Keratinocyte (primary cell): ENCODE data around the gene ITPKB. TPM values are rescaled to one million over a fixed set of nuclear protein-coding genes. Genes with fewer than 3 reads are reported as not detected.

Experiments
- DNase-seq: peaks from one replicate; pipeline ENCODE4 v3.0.0-alpha.2; 2011; ENCODE audit warnings: low read depth, missing footprints, low spot score
- FAIRE-seq: peaks from 2 replicates; lab custom pipeline; 2011; peaks lifted over from hg19 to GRCh38; lab: Jason Lieb, UNC
- H2AFZ ChIP-seq: 2 replicates; pipeline ENCODE4 v1.6.0; 2012; ENCODE audit warnings: low read length, control low read depth, inconsistent platforms; ENCODE audit not compliant: control insufficient read depth
- H3K27ac ChIP-seq: 2 replicates; pipeline ENCODE4 v1.5.1; 2011; ENCODE audit warnings: low read length; ENCODE audit not compliant: control insufficient read depth, insufficient read depth
- H3K27me3 ChIP-seq: 3 replicates; pipeline ENCODE4 v1.6.0; 2011; ENCODE audit warnings: low read length; ENCODE audit not compliant: control insufficient read depth, insufficient read depth; ENCODE audit errors: extremely low read depth
- H3K36me3 ChIP-seq, 2 experiments: 2 replicates in 1 of 2; 3 replicates in 1 of 2; pipeline ENCODE4 v1.5.1; 2011; ENCODE audit warnings: low read length in 2 of 2, mild to moderate bottlenecking in 1 of 2; ENCODE audit not compliant: control insufficient read depth in 2 of 2, insufficient read depth in 2 of 2; ENCODE audit errors: extremely low read depth in 1 of 2
- H3K4me1 ChIP-seq: 3 replicates; pipeline ENCODE4 v1.5.1; 2011; ENCODE audit warnings: low read length; ENCODE audit not compliant: control insufficient read depth, insufficient read depth; ENCODE audit errors: extremely low read depth
- H3K4me2 ChIP-seq: 3 replicates; pipeline ENCODE4 v1.6.0; 2011; ENCODE audit warnings: low read depth, low read length; ENCODE audit not compliant: control insufficient read depth, insufficient read depth; ENCODE audit errors: extremely low read depth
- H3K4me3 ChIP-seq, 3 experiments: fragments of 200-600 bp in 1 of 3; sonication (generic) in 1 of 3; 2 replicates in 2 of 3; 3 replicates in 1 of 3; pipeline ENCODE4 v1.5.1; 2011 to 2016; ENCODE audit warnings: low read length in 3 of 3, mild to moderate bottlenecking in 3 of 3, control low read depth in 2 of 3, inconsistent platforms in 1 of 3, low read depth in 1 of 3, mixed read lengths in 1 of 3, mixed run types in 1 of 3, moderate library complexity in 1 of 3; ENCODE audit not compliant: control insufficient read depth in 2 of 3, insufficient read depth in 2 of 3; ENCODE audit errors: extremely low read depth in 1 of 3
- H3K79me2 ChIP-seq: 2 replicates; pipeline ENCODE4 v1.6.0; 2012; ENCODE audit warnings: low read length; ENCODE audit not compliant: control insufficient read depth, insufficient read depth
- H3K9ac ChIP-seq: 3 replicates; pipeline ENCODE4 v1.6.0; 2011; ENCODE audit warnings: low read length; ENCODE audit not compliant: control insufficient read depth, insufficient read depth; ENCODE audit errors: extremely low read depth
- H3K9me1 ChIP-seq: 3 replicates; pipeline ENCODE4 v1.6.0; 2011; ENCODE audit warnings: low read length; ENCODE audit not compliant: control insufficient read depth, insufficient read depth; ENCODE audit errors: extremely low read depth
- H3K9me3 ChIP-seq: 2 replicates; pipeline ENCODE4 v1.5.1; 2012; ENCODE audit warnings: low read depth, low read length; ENCODE audit not compliant: control insufficient read depth
- H4K20me1 ChIP-seq: 3 replicates; pipeline ENCODE4 v1.6.0; 2011; ENCODE audit warnings: low read length; ENCODE audit not compliant: control insufficient read depth, insufficient read depth; ENCODE audit errors: extremely low read depth
- CTCF ChIP-seq, 3 experiments: IDR thresholded peaks in 1 of 3; conservative IDR thresholded peaks in 1 of 3; optimal IDR thresholded peaks in 1 of 3; 2 replicates in 2 of 3; 3 replicates in 1 of 3; pipeline versions ENCODE3 to v1.5.1; 2011; ENCODE audit warnings: low read length in 3 of 3, mild to moderate bottlenecking in 3 of 3, moderate library complexity in 2 of 3, control low read depth in 1 of 3, inconsistent platforms in 1 of 3; ENCODE audit not compliant: insufficient read depth in 2 of 3; ENCODE audit errors: extremely low read depth in 1 of 3
- EZH2 ChIP-seq: IDR thresholded peaks from one replicate; pipeline ENCODE4 v1.6.1; 2012; ENCODE audit warnings: inconsistent platforms, mild to moderate bottlenecking, low read length, moderate library complexity
- dilution Hi-C: fragments of 300-500 bp; cut with MboI; formaldehyde crosslinking; loops from one replicate; pipeline ENCODE4 v1.7.0; 2020; ENCODE audit warnings: low sequenced_read_pairs; ENCODE audit not compliant: extremely low pct_ligation_motif_present
- polyA plus RNA-seq, 5 experiments: library from polyadenylated mRNA; depleted of rRNA in 3 of 5; stranded (reverse) in 3 of 5; stranded (forward) in 1 of 5; unstranded in 1 of 5; fragments of >200 nt; gene quantifications; 1 replicate in 1 of 5; 2 replicates in 3 of 5; 3 replicates in 1 of 5; pipeline versions ENCODE4 v1.2.1 to v1.2.3, GENCODE V29; 2011 to 2012; ENCODE audit warnings: missing spikeins in 2 of 5, low read depth in 1 of 5, low replicate concordance in 1 of 5

Gene ITPKB
- polyA plus RNA-seq, 1 donor (not counting 4 experiments of a cell fraction or from before 2014, with no cell fraction given): 3.2 TPM

- H3K27me3 ChIP-seq: no peaks in the 10 kb centered on the region
- FAIRE-seq: no peak
Measured at GRCh38 chr1:226776975-226777374, 37.9 kb upstream of the ITPKB start.

GRCh38 chr1:226776066-226776465 is 37.0 kb upstream of the ITPKB start:
- no peak for DNase-seq
- Histone ChIP-seq H3K79me2 (no peaks in the 10 kb centered on the region), H3K9me1 (no peaks in the 10 kb centered on the region), H3K27me3 (no peaks in the 10 kb centered on the region), H3K4me2 (no peak overlapping the region), H3K36me3 (no peaks in the 10 kb centered on the region), H3K4me1 (peaks cover 8% of the 10 kb centered on the region), H3K27ac (no peak overlapping the region), H2AFZ (no peak overlapping the region), H3K9ac (no peak overlapping the region), H4K20me1 (no peaks in the 10 kb centered on the region), H3K9me3 (no peaks in the 10 kb centered on the region), H3K4me3 (no peak overlapping the region)
- no peak for TF ChIP-seq CTCF (optimal IDR thresholded peaks at IDR 0.05 in 1 of 3, IDR thresholded peaks at IDR 0.05 in 1 of 3, conservative IDR thresholded peaks at IDR 0.05 in 1 of 3; ENCODE audit: extremely low read depth in 1 of 3, insufficient read depth in 2 of 3, low read length in 3 of 3)
- no peak for TF ChIP-seq EZH2
- FAIRE-seq: no peak
- dilution Hi-C loops: no loop called here

More at GRCh38 chr1:226776975-226777374, 37.9 kb upstream of the ITPKB start:
- Histone ChIP-seq H3K9me3 (no peaks in the 10 kb centered on the region), H3K9ac (no peak overlapping the region), H2AFZ (no peak overlapping the region), H3K4me3 (no peak overlapping the region), H4K20me1 (no peaks in the 10 kb centered on the region), H3K79me2 (no peaks in the 10 kb centered on the region), H3K4me2 (no peak overlapping the region), H3K4me1 (peaks cover 8% of the 10 kb centered on the region), H3K9me1 (no peaks in the 10 kb centered on the region), H3K36me3 (no peaks in the 10 kb centered on the region), H3K27ac (no peak overlapping the region)
- DNase-seq: no peak
- dilution Hi-C loops: no loop called here
- TF ChIP-seq EZH2 (no peak), CTCF (optimal IDR thresholded peaks at IDR 0.05 in 1 of 3, IDR thresholded peaks at IDR 0.05 in 1 of 3, conservative IDR thresholded peaks at IDR 0.05 in 1 of 3; ENCODE audit: extremely low read depth in 1 of 3, insufficient read depth in 2 of 3, low read length in 3 of 3) (no peak)
